GM21529 (cell line): ENCODE measurements around the gene ESRRG.

Source experiments
- ATAC-seq: cut with Tn5 transposase; IDR thresholded peaks from one replicate; pipeline ENCODE4 v1.9.1; 2021; ENCODE audit not compliant: unreplicated experiment

The ESRRG gene

GRCh38 chr1:216723274-216723780, at the start of gene ESRRG:
Gene ESRRG, minus strand, starts transcription at chr1:216723429. Its CDS starts 130 bp downstream, at chr1:216723299.
- ATAC-seq: no peak

GRCh38 chr1:216771922-216772321, 48.7 kb upstream of the ESRRG start:
- ATAC-seq: no peak

- ATAC-seq: no peak
Observed at GRCh38 chr1:216766633-216767327, 43.6 kb upstream of the ESRRG start.

GRCh38 chr1:216765346-216766300, 42.4 kb upstream of the ESRRG start:
- no peak for ATAC-seq

GRCh38 chr1:216758161-216758560, 34.9 kb upstream of the ESRRG start:
- ATAC-seq: no peak

- ATAC-seq: no peak
Observed at GRCh38 chr1:216757110-216757509, 33.9 kb upstream of the ESRRG start.

GRCh38 chr1:216750961-216751360, 27.7 kb upstream of the ESRRG start:
- ATAC-seq: no peak

GRCh38 chr1:216750031-216750627, 26.9 kb upstream of the ESRRG start:
- peak; percentile 56 for ATAC-seq

- no peak for ATAC-seq
Observed at GRCh38 chr1:216749232-216749631, 26.0 kb upstream of the ESRRG start.

GRCh38 chr1:216742625-216743024, 19.4 kb upstream of the ESRRG start:
- no peak for ATAC-seq

- no peak for ATAC-seq
Observed at GRCh38 chr1:216740331-216740730, 17.1 kb upstream of the ESRRG start.

- ATAC-seq: no peak
Observed at GRCh38 chr1:216739793-216740192, 16.6 kb upstream of the ESRRG start.

- ATAC-seq: no peak
Observed at GRCh38 chr1:216732121-216732520, 8.9 kb upstream of the ESRRG start.

GRCh38 chr1:216731562-216731961, 8.3 kb upstream of the ESRRG start:
- ATAC-seq: no peak

GRCh38 chr1:216726435-216726834, 3.2 kb upstream of the ESRRG start:
- no peak for ATAC-seq

GRCh38 chr1:216722821-216723220, 408 bp downstream of the ESRRG start:
- no peak for ATAC-seq

GRCh38 chr1:216721863-216722262, 1.4 kb downstream of the ESRRG start:
- ATAC-seq: no peak

GRCh38 chr1:216721062-216721461, 2.2 kb downstream of the ESRRG start:
- ATAC-seq: no peak

- ATAC-seq: no peak
Observed at GRCh38 chr1:216711712-216712111, 11.5 kb downstream of the ESRRG start.

GRCh38 chr1:216710598-216711333, 12.5 kb downstream of the ESRRG start:
- ATAC-seq: no peak

GRCh38 chr1:216710055-216710454, 13.2 kb downstream of the ESRRG start:
- no peak for ATAC-seq
